ENCODE results near the gene CYTH1.

CYTH1 gene, protein sequence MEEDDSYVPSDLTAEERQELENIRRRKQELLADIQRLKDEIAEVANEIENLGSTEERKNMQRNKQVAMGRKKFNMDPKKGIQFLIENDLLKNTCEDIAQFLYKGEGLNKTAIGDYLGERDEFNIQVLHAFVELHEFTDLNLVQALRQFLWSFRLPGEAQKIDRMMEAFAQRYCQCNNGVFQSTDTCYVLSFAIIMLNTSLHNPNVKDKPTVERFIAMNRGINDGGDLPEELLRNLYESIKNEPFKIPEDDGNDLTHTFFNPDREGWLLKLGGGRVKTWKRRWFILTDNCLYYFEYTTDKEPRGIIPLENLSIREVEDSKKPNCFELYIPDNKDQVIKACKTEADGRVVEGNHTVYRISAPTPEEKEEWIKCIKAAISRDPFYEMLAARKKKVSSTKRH

DNA sequence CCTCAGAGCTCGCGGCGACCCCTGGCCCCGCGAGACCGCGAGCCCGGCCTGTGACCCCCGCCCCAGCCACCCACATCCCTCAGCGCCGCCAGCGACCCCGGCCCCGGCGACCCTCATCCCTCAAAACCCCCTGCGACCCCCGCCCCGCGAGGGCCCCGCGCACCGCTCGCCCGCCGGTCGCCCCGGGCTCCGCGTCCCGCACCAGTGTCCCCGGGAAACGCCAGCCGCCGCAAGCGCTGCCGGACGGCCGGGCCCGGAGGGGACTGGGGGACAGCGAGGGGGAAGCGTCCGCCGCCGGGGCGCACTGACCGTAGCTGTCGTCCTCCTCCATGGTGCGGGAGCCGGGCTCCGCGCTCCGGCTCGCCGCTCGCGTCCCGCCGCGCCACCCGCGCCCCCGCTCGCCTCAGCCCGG, at the start of gene CYTH1:
CYTH1 (minus strand) TSS at position 381 of the 412 bp plus-strand sequence; CDS start at position 331, 50 bp downstream.
- ChIA-PET POLR2A (no interaction called here), CTCF (no interaction called here)
- no peak for TF ChIP-seq FOXA1 (IDR thresholded peaks at IDR 0.05)
- no peak for TF ChIP-seq FOXK2 (IDR thresholded peaks at IDR 0.05)
- TF ChIP-seq FOXM1 (IDR thresholded peaks at IDR 0.05; ENCODE audit: borderline replicate concordance) = no peak
- no peak for TF ChIP-seq HDGF (IDR thresholded peaks at IDR 0.05; ENCODE audit: borderline replicate concordance)
- TF ChIP-seq L3MBTL2 (conservative IDR thresholded peaks at IDR 0.05) = no peak
- TF ChIP-seq ARNT (IDR thresholded peaks at IDR 0.05) = no peak
- no peak for TF ChIP-seq SUZ12 (IDR thresholded peaks at IDR 0.05)
- no peak for TF ChIP-seq SP1 (IDR thresholded peaks at IDR 0.05)
- TF ChIP-seq CTBP1 (IDR thresholded peaks at IDR 0.05; ENCODE audit: borderline replicate concordance) = no peak
- TF ChIP-seq TARDBP (IDR thresholded peaks at IDR 0.05) = no peak
- DNase-seq (ENCODE audit: extremely low spot score) = no peak

DNA sequence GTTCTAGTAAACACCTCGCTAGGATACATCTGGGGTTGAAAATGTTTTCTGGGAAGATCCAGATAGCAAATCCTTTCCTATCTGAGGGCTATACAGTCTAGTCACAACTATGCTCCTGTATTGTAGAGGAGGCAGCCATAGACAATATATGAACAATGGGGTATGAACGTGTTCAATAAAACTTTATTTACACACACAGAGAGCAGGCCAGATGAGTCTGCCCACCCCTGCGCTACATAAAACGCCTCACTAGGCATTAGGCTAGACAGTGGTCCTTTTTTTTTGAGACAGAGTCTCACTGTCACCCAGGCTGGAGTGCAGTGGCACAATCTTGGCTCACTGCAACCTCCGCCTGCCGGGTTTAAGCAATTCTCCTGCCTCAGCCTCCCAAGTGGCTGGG, 47.4 kb upstream of the CYTH1 start:
- ChIA-PET CTCF (interaction anchor here (1.0 kb wide), 1 partner anchor 23 kb away, joined by 3 read pairs; no protein-coding TSS in a partner anchor), POLR2A (no interaction called here)
- TF ChIP-seq CTBP1 (IDR thresholded peaks at IDR 0.05; ENCODE audit: borderline replicate concordance) (no peak), ELF4 (IDR thresholded peaks at IDR 0.05) (no peak), FOXA1 (IDR thresholded peaks at IDR 0.05) (no peak), SP1 (IDR thresholded peaks at IDR 0.05) (no peak), HDGF (IDR thresholded peaks at IDR 0.05; ENCODE audit: borderline replicate concordance) (no peak), FOXM1 (IDR thresholded peaks at IDR 0.05; ENCODE audit: borderline replicate concordance) (no peak), FOXK2 (IDR thresholded peaks at IDR 0.05) (no peak)
- no peak for DNase-seq (ENCODE audit: extremely low spot score)

DNA sequence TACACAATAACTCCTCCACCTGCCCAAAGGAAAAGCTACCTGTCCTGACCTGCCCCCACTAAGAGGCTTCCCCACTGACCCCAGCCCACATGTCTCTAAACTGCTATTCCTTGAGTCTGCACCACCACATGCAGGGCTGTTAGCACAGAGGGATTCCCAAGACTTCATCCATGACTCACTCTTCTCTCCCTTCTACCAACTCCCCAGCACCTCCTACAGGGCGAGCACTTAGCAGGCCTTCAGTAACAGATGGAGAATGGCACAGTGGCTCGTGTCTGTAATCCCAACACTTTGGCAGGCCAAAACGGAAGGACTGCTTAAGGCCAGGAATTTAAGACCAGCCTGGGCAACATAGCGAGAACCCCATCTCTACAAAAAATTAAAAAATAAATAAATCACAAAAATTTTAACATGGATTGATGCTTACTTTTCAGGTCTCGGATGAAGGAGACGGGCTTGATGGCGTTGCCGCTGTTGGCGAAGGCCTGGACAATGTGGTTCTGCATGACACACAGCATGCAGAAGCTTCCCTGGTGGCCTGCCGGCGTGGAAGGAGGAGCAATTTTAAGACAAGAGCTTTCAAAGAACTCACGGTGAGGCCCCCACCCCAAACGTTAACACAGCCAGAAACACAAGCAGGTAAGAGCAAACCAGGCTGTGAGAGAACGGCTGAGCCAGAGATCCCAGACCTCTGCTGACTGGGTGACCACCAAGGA, 46.6 kb upstream of the CYTH1 start:
- CTCF ChIA-PET = interaction anchor here (1.0 kb wide), 1 partner anchor 24 kb away, joined by 3 read pairs; no protein-coding TSS in a partner anchor
- POLR2A ChIA-PET = no interaction called here
- peak; percentile 47 for DNase-seq (ENCODE audit: extremely low spot score)
- TF ChIP-seq TARDBP (IDR thresholded peaks at IDR 0.05) (no peak), ZNF384 (IDR thresholded peaks at IDR 0.05) (no peak), NFRKB (IDR thresholded peaks at IDR 0.05) (no peak), LEF1 (IDR thresholded peaks at IDR 0.05; ENCODE audit: borderline replicate concordance) (no peak), FOXK2 (IDR thresholded peaks at IDR 0.05) (no peak), ARNT (IDR thresholded peaks at IDR 0.05) (no peak), FOXM1 (IDR thresholded peaks at IDR 0.05; ENCODE audit: borderline replicate concordance) (no peak), CTBP1 (IDR thresholded peaks at IDR 0.05; ENCODE audit: borderline replicate concordance) (no peak), SUZ12 (IDR thresholded peaks at IDR 0.05) (no peak), HDGF (IDR thresholded peaks at IDR 0.05; ENCODE audit: borderline replicate concordance) (no peak)

DNA sequence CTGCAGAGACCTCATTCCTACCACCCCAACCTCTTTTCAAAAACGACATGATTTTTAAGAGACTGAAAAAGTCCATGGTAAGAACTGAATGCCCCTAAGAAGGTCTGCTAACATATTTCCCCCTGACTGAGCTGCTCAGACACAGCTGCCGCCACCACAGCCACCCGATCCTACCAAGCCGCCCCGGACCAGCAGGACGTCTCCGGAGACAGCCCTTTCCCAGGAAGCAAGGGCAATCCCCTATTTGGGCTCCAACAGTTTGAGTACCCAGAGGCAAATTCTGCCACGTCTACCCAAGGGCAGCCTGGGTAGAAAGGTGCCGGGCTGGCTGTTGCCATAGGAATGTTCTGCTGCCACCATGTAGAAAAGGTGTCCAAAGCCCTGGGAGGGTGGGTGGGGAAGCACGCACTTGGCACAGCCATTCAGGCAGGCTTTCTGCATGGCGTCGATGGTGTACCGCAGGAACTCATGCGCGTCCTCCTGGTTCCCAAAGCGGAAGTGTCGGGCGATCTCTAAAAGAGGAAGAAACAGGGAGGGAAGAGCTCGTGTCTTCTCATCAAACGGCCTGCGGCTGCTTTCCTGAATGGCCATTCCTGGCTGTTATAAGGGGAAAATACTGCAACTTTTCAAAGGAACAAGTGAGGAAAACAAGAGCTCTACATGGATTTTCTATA, 44.9 kb upstream of the CYTH1 start:
- CTCF ChIA-PET = no interaction called here
- TF ChIP-seq CTBP1 (IDR thresholded peaks at IDR 0.05; ENCODE audit: borderline replicate concordance) = no peak
- TF ChIP-seq, protein P1, sequence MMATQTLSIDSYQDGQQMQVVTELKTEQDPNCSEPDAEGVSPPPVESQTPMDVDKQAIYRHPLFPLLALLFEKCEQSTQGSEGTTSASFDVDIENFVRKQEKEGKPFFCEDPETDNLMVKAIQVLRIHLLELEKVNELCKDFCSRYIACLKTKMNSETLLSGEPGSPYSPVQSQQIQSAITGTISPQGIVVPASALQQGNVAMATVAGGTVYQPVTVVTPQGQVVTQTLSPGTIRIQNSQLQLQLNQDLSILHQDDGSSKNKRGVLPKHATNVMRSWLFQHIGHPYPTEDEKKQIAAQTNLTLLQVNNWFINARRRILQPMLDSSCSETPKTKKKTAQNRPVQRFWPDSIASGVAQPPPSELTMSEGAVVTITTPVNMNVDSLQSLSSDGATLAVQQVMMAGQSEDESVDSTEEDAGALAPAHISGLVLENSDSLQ (IDR thresholded peaks at IDR 0.05) = no peak
- no peak for TF ChIP-seq FOXK2 (IDR thresholded peaks at IDR 0.05)
- TF ChIP-seq FOXM1 (IDR thresholded peaks at IDR 0.05; ENCODE audit: borderline replicate concordance) = no peak
- TF ChIP-seq FOXA1 (IDR thresholded peaks at IDR 0.05) = no peak
- no peak for TF ChIP-seq ELF4 (IDR thresholded peaks at IDR 0.05)
- TF ChIP-seq ZNF384 (IDR thresholded peaks at IDR 0.05) = no peak
- TF ChIP-seq L3MBTL2 (conservative IDR thresholded peaks at IDR 0.05) = no peak
- TF ChIP-seq HDGF (IDR thresholded peaks at IDR 0.05; ENCODE audit: borderline replicate concordance) = no peak
- no peak for TF ChIP-seq ARNT (IDR thresholded peaks at IDR 0.05)
- TF ChIP-seq NFRKB (IDR thresholded peaks at IDR 0.05) = no peak
- TF ChIP-seq SUZ12 (IDR thresholded peaks at IDR 0.05) = no peak
- no peak for TF ChIP-seq TARDBP (IDR thresholded peaks at IDR 0.05)
- no peak for TF ChIP-seq SP1 (IDR thresholded peaks at IDR 0.05)
- TF ChIP-seq BHLHE40 (IDR thresholded peaks at IDR 0.05; ENCODE audit: borderline replicate concordance) = no peak
- no peak for TF ChIP-seq LEF1 (IDR thresholded peaks at IDR 0.05; ENCODE audit: borderline replicate concordance)
- no peak for DNase-seq (ENCODE audit: extremely low spot score)
- POLR2A ChIA-PET = interaction anchor here (0.7 kb wide), 1 partner anchor 15 kb away, joined by 3 read pairs; no protein-coding TSS in a partner anchor

DNA sequence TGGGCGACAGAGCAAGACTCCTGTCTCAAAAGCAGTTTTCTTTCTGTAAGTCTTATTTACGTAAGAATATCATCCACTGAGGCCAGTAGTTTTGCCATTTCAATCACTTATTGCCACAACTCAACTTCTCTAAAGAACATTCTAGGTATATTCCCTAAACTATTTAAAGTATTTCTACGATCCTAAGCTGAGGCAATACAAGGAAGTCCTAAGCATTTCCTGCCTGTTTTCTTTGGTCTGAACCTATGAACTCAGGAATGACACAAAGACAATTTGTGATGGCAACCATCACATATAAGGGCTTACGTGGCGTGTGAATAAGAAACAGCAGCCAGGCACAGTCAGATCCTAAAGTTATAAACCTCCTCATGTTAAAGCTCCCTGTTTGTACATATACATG, 44.3 kb upstream of the CYTH1 start:
- ChIA-PET POLR2A (no interaction called here), CTCF (no interaction called here)
- TF ChIP-seq HDGF (IDR thresholded peaks at IDR 0.05; ENCODE audit: borderline replicate concordance) (no peak), ELF4 (IDR thresholded peaks at IDR 0.05) (no peak), FOXM1 (IDR thresholded peaks at IDR 0.05; ENCODE audit: borderline replicate concordance) (no peak), SP1 (IDR thresholded peaks at IDR 0.05) (no peak), TARDBP (IDR thresholded peaks at IDR 0.05) (no peak), LEF1 (IDR thresholded peaks at IDR 0.05; ENCODE audit: borderline replicate concordance) (no peak), SUZ12 (IDR thresholded peaks at IDR 0.05) (no peak), L3MBTL2 (conservative IDR thresholded peaks at IDR 0.05) (no peak), CTBP1 (IDR thresholded peaks at IDR 0.05; ENCODE audit: borderline replicate concordance) (no peak), FOXK2 (IDR thresholded peaks at IDR 0.05) (no peak), NFRKB (IDR thresholded peaks at IDR 0.05) (no peak), FOXA1 (IDR thresholded peaks at IDR 0.05) (no peak), ARNT (IDR thresholded peaks at IDR 0.05) (no peak), ZNF384 (IDR thresholded peaks at IDR 0.05) (no peak), BHLHE40 (IDR thresholded peaks at IDR 0.05; ENCODE audit: borderline replicate concordance) (no peak)
- TF ChIP-seq, protein P1 (IDR thresholded peaks at IDR 0.05) = no peak
- DNase-seq (ENCODE audit: extremely low spot score) = no peak

Data from HEK293T (cell line).